Suprapubic skin (tissue), 4 donors: ENCODE results near the gene LSM2.
"Not testable (repeated sequence)": the region's sequence is repeated elsewhere in the genome, so short reads cannot be mapped to it uniquely, and the experiment has no call there.

ENCODE experiments used
- CTCF ChIP-seq, 2 donors: fragments of 200-600 bp in 1 of 2; fragments of 450-650 bp in 1 of 2; sonication (generic) in 1 of 2; IDR thresholded peaks; one replicate each; pipeline ENCODE4 v1.5.1; 2016 to 2019; ENCODE audit warnings: antibody characterized with exemption in 2 of 2, mild to moderate bottlenecking in 1 of 2, moderate library complexity in 1 of 2
- POLR2A ChIP-seq, 2 donors: fragments of 450-650 bp; IDR thresholded peaks; one replicate each; pipeline ENCODE4 v1.6.1; 2017; ENCODE audit warnings: antibody characterized with exemption in 2 of 2, mild to moderate bottlenecking in 2 of 2, moderate library complexity in 2 of 2
- POLR2AphosphoS5 ChIP-seq, 3 donors: sonication (generic); formaldehyde crosslinking; IDR thresholded peaks; one replicate each; pipeline ENCODE4 v1.6.1; 2017; ENCODE audit warnings: antibody characterized with exemption in 3 of 3

DNA sequence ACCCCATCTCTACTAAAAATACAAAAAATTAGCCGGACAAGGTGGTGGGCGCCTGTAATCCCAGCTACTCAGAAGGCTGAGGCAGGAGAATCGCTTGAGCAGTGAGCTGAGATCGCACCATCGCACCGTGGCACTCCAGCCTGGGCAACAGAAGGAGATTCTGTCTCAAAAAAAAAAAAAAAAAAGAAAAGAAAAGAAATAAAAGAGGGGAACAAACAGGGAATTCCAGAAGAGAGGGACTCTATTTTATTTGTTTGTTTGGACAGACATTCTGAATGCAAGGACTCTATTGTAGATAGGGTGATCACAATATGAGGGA, 12.9 kb downstream of the LSM2 start:
- TF ChIP-seq POLR2A, CTCF, POLR2AphosphoS5 (IDR thresholded peaks at IDR 0.05): not testable (repeated sequence)
